Embryonic facial prominence (tissue), 1 donor: ENCODE measurements around the gene MLST8.

ENCODE experiments used
- DNase-seq: peaks from one replicate; pipeline ENCODE4 v3.0.0-alpha.2; 2016; ENCODE audit errors: extremely low spot score

Gene MLST8

GRCh38 chr16:2205104-2205966 is at the start of gene MLST8:
Gene MLST8 (plus strand): TSS chr16:2205454. CDS start chr16:2206086, 632 bp downstream.
- peak; percentile 55 for DNase-seq

GRCh38 chr16:2155977-2156848 is 49.0 kb upstream of the MLST8 start:
- no peak for DNase-seq

- no peak for DNase-seq
These were observed 48.4 kb upstream of the MLST8 start for GRCh38 chr16:2156849-2157224.

GRCh38 chr16:2157480-2158261 is 47.6 kb upstream of the MLST8 start:
- no peak for DNase-seq

- DNase-seq, result no peak
These were observed 47.0 kb upstream of the MLST8 start for GRCh38 chr16:2158262-2158638.

- DNase-seq, result no peak
These were observed 45.9 kb upstream of the MLST8 start for GRCh38 chr16:2159175-2159838.

- no peak for DNase-seq
These were observed 44.2 kb upstream of the MLST8 start for GRCh38 chr16:2160915-2161551.

- no peak for DNase-seq
These were observed 43.3 kb upstream of the MLST8 start for GRCh38 chr16:2161911-2162310.

- no peak for DNase-seq
These were observed 42.6 kb upstream of the MLST8 start for GRCh38 chr16:2162676-2163118.

- no peak for DNase-seq
These were observed 41.9 kb upstream of the MLST8 start for GRCh38 chr16:2163211-2163881.

GRCh38 chr16:2165861-2166260 is 39.4 kb upstream of the MLST8 start:
- DNase-seq, result no peak

- DNase-seq, result no peak
These were observed 38.8 kb upstream of the MLST8 start for GRCh38 chr16:2166263-2167067.

GRCh38 chr16:2167068-2167638 is 38.1 kb upstream of the MLST8 start:
- DNase-seq, result no peak

GRCh38 chr16:2170080-2170479 is 35.2 kb upstream of the MLST8 start:
- DNase-seq, result no peak

GRCh38 chr16:2170587-2171435 is 34.4 kb upstream of the MLST8 start:
- no peak for DNase-seq

- no peak for DNase-seq
These were observed 33.6 kb upstream of the MLST8 start for GRCh38 chr16:2171601-2172178.

GRCh38 chr16:2172688-2173335 is 32.4 kb upstream of the MLST8 start:
- no peak for DNase-seq
